SK-N-SH treated with all-trans-retinoic acid at 6 μM for 48 hours (cell line): ENCODE results near the gene GDF9.

Experiments used
- ATAC-seq: fragments of 200-7000 bp; cut with Tn5 transposase; 3 replicates; pipeline ENCODE4 v1.9.1; 2020; ENCODE audit warnings: mild to moderate bottlenecking, moderate library complexity
- ARNTL ChIP-seq: fragments of 450-650 bp; formaldehyde crosslinking; IDR thresholded peaks from 2 replicates; pipeline ENCODE4 v1.5.0; 2020; ENCODE audit warnings: low read depth, mild to moderate bottlenecking, moderate library complexity, borderline replicate concordance
- BACH2 ChIP-seq: fragments of 250-450 bp; sonication (Bioruptor Pico); IDR thresholded peaks from 2 replicates; pipeline ENCODE4 v1.9.0; 2021; ENCODE audit warnings: mild to moderate bottlenecking, borderline replicate concordance
- GLIS3 ChIP-seq: fragments of 250-450 bp; sonication (Bioruptor Pico); IDR thresholded peaks from 2 replicates; pipeline ENCODE4 v1.5.0; 2020; ENCODE audit warnings: mild to moderate bottlenecking, moderate library complexity
- ISL1 ChIP-seq: fragments of 250-450 bp; sonication (Bioruptor Pico); IDR thresholded peaks from 2 replicates; pipeline ENCODE4 v2.1.2; 2022; ENCODE audit warnings: mild to moderate bottlenecking, moderate library complexity
- OSR1 ChIP-seq: fragments of 250-450 bp; sonication (Bioruptor Pico); IDR thresholded peaks from 2 replicates; pipeline ENCODE4 v1.8.0; 2022; ENCODE audit warnings: moderate library complexity, mild to moderate bottlenecking, inconsistent platforms
- PPARA ChIP-seq: fragments of 250-450 bp; sonication (Bioruptor Pico); IDR thresholded peaks from 2 replicates; pipeline ENCODE4 v1.5.0; 2020; ENCODE audit warnings: mild to moderate bottlenecking, borderline replicate concordance
- RARB ChIP-seq: fragments of 250-450 bp; sonication (Bioruptor Pico); IDR thresholded peaks from 2 replicates; pipeline ENCODE4 v1.8.0; 2021; ENCODE audit warnings: mild to moderate bottlenecking, moderate library complexity
- SNAI2 ChIP-seq: fragments of 250-450 bp; sonication (Bioruptor Pico); IDR thresholded peaks from 2 replicates; pipeline ENCODE4 v1.5.0; 2020; ENCODE audit warnings: mild to moderate bottlenecking, moderate library complexity
- TCF4 ChIP-seq: fragments of 250-450 bp; sonication (Bioruptor Pico); IDR thresholded peaks from 2 replicates; pipeline ENCODE4 v1.8.0; 2021; ENCODE audit warnings: mild to moderate bottlenecking, moderate library complexity, borderline replicate concordance
- TOX ChIP-seq: fragments of 250-450 bp; sonication (Bioruptor Pico); IDR thresholded peaks from 2 replicates; pipeline ENCODE4 v1.8.0; 2021; ENCODE audit warnings: mild to moderate bottlenecking, moderate library complexity, borderline replicate concordance
- ZC3H10 ChIP-seq: fragments of 250-450 bp; sonication (Bioruptor Pico); IDR thresholded peaks from 2 replicates; pipeline ENCODE4 v1.5.1; 2021; ENCODE audit warnings: mild to moderate bottlenecking, moderate library complexity
- ZFP30 ChIP-seq: fragments of 450-650 bp; formaldehyde crosslinking; IDR thresholded peaks from 2 replicates; pipeline ENCODE4 v1.5.0; 2022; ENCODE audit warnings: mild to moderate bottlenecking, moderate library complexity
- ZNF565 ChIP-seq: fragments of 450-650 bp; formaldehyde crosslinking; conservative IDR thresholded peaks from 2 replicates; pipeline ENCODE4 v1.5.0; 2020; ENCODE audit warnings: low read depth, mild to moderate bottlenecking, moderate library complexity
- ZNF70 ChIP-seq: fragments of 450-650 bp; formaldehyde crosslinking; IDR thresholded peaks from 2 replicates; pipeline ENCODE4 v1.5.0; 2020; ENCODE audit warnings: mild to moderate bottlenecking, moderate library complexity
- ZNF8 ChIP-seq: fragments of 450-650 bp; formaldehyde crosslinking; IDR thresholded peaks from 2 replicates; pipeline ENCODE4 v1.5.0; 2020; ENCODE audit warnings: mild to moderate bottlenecking, moderate library complexity
- TF ChIP-seq, protein P1 (sequence below): fragments of 250-450 bp; sonication (Bioruptor Pico); IDR thresholded peaks from 2 replicates; pipeline ENCODE4 v1.5.0; 2020; ENCODE audit warnings: mild to moderate bottlenecking, moderate library complexity
- TF ChIP-seq, protein P2 (sequence below): fragments of 250-450 bp; sonication (Bioruptor Pico); IDR thresholded peaks from 2 replicates; pipeline ENCODE4 v1.8.0; 2021; ENCODE audit warnings: low read depth, mild to moderate bottlenecking, moderate library complexity, borderline replicate concordance
- TF ChIP-seq, protein P3 (sequence below): fragments of 250-450 bp; sonication (Bioruptor Pico); IDR thresholded peaks from 2 replicates; pipeline ENCODE4 v1.5.1; 2021; ENCODE audit warnings: mild to moderate bottlenecking, moderate library complexity
- TF ChIP-seq, protein P4 (sequence below): fragments of 250-450 bp; sonication (Bioruptor Pico); IDR thresholded peaks from 2 replicates; pipeline ENCODE4 v1.5.1; 2020; ENCODE audit warnings: low read depth, mild to moderate bottlenecking, moderate library complexity
- TF ChIP-seq, protein P5 (sequence below): fragments of 250-450 bp; sonication (Bioruptor Pico); IDR thresholded peaks from 2 replicates; pipeline ENCODE4 v1.8.0; 2020; ENCODE audit warnings: mild to moderate bottlenecking, moderate library complexity, borderline replicate concordance

The GDF9 gene

DNA sequence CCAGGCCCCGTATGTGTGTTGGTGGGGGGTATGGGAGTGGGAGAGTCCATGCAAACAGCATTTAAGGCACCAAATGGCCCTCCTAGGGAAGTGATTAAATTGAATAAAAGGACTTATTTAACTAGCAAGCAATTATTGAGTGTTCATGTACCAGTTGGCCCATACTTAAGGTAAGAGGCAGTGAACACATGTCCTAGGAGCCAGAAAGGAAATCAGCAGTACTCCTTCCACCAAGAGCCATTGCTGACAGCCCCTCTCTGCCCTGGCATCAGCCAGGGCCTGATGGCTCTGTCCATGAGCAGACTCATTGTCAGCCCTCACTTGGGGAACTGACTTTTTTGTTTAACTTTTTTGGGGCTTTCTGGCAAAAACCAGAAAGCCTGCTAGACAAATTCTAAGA is 25.4 kb downstream of the GDF9 start:
- ATAC-seq: no peak
- TF ChIP-seq ZNF8 (CRISPR knock-in tag) (no peak), RARB (CRISPR knock-in tag) (no peak), BACH2 (CRISPR knock-in tag) (no peak), ZC3H10 (CRISPR knock-in tag) (no peak), OSR1 (CRISPR knock-in tag) (no peak), ZFP30 (CRISPR knock-in tag) (no peak), ISL1 (CRISPR knock-in tag) (no peak), TCF4 (CRISPR knock-in tag) (no peak), GLIS3 (no peak), ZNF70 (CRISPR knock-in tag) (no peak), ZNF565 (CRISPR knock-in tag) (no peak), PPARA (CRISPR knock-in tag) (no peak), SNAI2 (CRISPR knock-in tag) (no peak)
- TF ChIP-seq, protein P1, sequence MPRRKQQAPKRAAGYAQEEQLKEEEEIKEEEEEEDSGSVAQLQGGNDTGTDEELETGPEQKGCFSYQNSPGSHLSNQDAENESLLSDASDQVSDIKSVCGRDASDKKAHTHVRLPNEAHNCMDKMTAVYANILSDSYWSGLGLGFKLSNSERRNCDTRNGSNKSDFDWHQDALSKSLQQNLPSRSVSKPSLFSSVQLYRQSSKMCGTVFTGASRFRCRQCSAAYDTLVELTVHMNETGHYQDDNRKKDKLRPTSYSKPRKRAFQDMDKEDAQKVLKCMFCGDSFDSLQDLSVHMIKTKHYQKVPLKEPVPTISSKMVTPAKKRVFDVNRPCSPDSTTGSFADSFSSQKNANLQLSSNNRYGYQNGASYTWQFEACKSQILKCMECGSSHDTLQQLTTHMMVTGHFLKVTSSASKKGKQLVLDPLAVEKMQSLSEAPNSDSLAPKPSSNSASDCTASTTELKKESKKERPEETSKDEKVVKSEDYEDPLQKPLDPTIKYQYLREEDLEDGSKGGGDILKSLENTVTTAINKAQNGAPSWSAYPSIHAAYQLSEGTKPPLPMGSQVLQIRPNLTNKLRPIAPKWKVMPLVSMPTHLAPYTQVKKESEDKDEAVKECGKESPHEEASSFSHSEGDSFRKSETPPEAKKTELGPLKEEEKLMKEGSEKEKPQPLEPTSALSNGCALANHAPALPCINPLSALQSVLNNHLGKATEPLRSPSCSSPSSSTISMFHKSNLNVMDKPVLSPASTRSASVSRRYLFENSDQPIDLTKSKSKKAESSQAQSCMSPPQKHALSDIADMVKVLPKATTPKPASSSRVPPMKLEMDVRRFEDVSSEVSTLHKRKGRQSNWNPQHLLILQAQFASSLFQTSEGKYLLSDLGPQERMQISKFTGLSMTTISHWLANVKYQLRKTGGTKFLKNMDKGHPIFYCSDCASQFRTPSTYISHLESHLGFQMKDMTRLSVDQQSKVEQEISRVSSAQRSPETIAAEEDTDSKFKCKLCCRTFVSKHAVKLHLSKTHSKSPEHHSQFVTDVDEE: no peak
- TF ChIP-seq, protein P2, sequence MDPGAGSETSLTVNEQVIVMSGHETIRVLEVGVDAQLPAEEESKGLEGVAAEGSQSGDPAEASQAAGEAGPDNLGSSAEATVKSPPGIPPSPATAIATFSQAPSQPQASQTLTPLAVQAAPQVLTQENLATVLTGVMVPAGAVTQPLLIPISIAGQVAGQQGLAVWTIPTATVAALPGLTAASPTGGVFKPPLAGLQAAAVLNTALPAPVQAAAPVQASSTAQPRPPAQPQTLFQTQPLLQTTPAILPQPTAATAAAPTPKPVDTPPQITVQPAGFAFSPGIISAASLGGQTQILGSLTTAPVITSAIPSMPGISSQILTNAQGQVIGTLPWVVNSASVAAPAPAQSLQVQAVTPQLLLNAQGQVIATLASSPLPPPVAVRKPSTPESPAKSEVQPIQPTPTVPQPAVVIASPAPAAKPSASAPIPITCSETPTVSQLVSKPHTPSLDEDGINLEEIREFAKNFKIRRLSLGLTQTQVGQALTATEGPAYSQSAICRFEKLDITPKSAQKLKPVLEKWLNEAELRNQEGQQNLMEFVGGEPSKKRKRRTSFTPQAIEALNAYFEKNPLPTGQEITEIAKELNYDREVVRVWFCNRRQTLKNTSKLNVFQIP (CRISPR knock-in tag): no peak
- TF ChIP-seq, protein P3, sequence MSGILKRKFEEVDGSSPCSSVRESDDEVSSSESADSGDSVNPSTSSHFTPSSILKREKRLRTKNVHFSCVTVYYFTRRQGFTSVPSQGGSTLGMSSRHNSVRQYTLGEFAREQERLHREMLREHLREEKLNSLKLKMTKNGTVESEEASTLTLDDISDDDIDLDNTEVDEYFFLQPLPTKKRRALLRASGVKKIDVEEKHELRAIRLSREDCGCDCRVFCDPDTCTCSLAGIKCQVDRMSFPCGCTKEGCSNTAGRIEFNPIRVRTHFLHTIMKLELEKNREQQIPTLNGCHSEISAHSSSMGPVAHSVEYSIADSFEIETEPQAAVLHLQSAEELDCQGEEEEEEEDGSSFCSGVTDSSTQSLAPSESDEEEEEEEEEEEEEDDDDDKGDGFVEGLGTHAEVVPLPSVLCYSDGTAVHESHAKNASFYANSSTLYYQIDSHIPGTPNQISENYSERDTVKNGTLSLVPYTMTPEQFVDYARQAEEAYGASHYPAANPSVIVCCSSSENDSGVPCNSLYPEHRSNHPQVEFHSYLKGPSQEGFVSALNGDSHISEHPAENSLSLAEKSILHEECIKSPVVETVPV (CRISPR knock-in tag): no peak
- TF ChIP-seq, protein P4, sequence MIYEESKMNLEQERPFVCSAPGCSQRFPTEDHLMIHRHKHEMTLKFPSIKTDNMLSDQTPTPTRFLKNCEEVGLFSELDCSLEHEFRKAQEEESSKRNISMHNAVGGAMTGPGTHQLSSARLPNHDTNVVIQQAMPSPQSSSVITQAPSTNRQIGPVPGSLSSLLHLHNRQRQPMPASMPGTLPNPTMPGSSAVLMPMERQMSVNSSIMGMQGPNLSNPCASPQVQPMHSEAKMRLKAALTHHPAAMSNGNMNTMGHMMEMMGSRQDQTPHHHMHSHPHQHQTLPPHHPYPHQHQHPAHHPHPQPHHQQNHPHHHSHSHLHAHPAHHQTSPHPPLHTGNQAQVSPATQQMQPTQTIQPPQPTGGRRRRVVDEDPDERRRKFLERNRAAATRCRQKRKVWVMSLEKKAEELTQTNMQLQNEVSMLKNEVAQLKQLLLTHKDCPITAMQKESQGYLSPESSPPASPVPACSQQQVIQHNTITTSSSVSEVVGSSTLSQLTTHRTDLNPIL: no peak
- TF ChIP-seq, protein P5, sequence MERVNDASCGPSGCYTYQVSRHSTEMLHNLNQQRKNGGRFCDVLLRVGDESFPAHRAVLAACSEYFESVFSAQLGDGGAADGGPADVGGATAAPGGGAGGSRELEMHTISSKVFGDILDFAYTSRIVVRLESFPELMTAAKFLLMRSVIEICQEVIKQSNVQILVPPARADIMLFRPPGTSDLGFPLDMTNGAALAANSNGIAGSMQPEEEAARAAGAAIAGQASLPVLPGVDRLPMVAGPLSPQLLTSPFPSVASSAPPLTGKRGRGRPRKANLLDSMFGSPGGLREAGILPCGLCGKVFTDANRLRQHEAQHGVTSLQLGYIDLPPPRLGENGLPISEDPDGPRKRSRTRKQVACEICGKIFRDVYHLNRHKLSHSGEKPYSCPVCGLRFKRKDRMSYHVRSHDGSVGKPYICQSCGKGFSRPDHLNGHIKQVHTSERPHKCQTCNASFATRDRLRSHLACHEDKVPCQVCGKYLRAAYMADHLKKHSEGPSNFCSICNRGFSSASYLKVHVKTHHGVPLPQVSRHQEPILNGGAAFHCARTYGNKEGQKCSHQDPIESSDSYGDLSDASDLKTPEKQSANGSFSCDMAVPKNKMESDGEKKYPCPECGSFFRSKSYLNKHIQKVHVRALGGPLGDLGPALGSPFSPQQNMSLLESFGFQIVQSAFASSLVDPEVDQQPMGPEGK (CRISPR knock-in tag): no peak

DNA sequence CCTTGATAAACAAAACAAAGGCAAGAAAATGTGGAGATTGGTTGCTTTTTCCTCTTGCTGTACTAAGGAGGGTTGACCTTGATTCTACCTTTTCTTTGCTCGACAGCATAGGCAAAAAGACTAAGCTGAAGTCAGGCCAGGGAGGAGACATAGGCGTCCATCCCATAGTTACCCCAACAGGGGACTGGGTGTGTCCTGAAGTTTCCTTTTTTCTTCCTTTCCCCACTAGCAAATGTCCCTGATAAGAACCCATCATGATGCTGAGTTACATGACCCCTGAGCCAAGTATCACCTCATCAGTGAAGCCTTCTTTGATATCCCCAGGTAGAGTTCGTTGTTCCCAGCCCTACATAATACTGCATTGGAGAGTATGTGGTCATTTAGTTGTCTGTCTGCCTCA is 26.0 kb downstream of the GDF9 start:
- no peak for ATAC-seq
- no peak for TF ChIP-seq PPARA (CRISPR knock-in tag)
- no peak for TF ChIP-seq ISL1 (CRISPR knock-in tag)
- TF ChIP-seq, protein P2 (CRISPR knock-in tag): no peak
- no peak for TF ChIP-seq ZFP30 (CRISPR knock-in tag)
- TF ChIP-seq ARNTL (CRISPR knock-in tag): no peak
- TF ChIP-seq TOX (CRISPR knock-in tag): no peak
